Endothelial cell of umbilical vein (primary cell): ENCODE measurements around the gene SLC26A8. TPM values are rescaled to one million over a fixed set of nuclear protein-coding genes. Genes with fewer than 3 reads are reported as not detected.

ENCODE experiments used
- BruUV-seq: library from RNA; stranded (reverse); fragments of 400-500 nt; replicated peaks from 2 replicates; lab custom pipeline; 2021; lab: Mats Ljungman, UMichigan
- CTCF ChIA-PET: fragments of 300-600, 350-600 bp; sonication (Branson Sonifier 250); formaldehyde crosslinking; loops from one replicate; lab custom pipeline; 2021; ENCODE audit warnings: antibody characterized with exemption, inconsistent platforms; lab: Charles Lee
- POLR2A ChIA-PET: fragments of 300-600, 350-600 bp; sonication (Branson Sonifier 250); formaldehyde crosslinking; loops from one replicate; lab custom pipeline; 2021; ENCODE audit warnings: antibody characterized with exemption, inconsistent platforms; lab: Charles Lee
- DNase-seq: peaks from one replicate; pipeline ENCODE4 v3.0.0-alpha.2; 2011; ENCODE audit warnings: low read depth, low spot score
- FAIRE-seq: peaks from 2 replicates; lab custom pipeline; 2011; peaks lifted over from hg19 to GRCh38; lab: Jason Lieb, UNC
- H2AFZ ChIP-seq: 2 replicates; pipeline ENCODE4 v1.6.0; 2012; ENCODE audit warnings: low read depth, low read length, control low read depth, inconsistent platforms
- H3K27ac ChIP-seq: 2 replicates; pipeline ENCODE4 v1.5.1; 2011; ENCODE audit warnings: low read depth, mild to moderate bottlenecking, control low read depth, low read length, moderate library complexity; ENCODE audit not compliant: insufficient read depth
- H3K27me3 ChIP-seq, 2 experiments: 2 replicates each; pipeline versions ENCODE4 v1.6.0 to v1.6.1; 2011; ENCODE audit warnings: low read length in 2 of 2, mixed read lengths in 1 of 2; ENCODE audit not compliant: control insufficient read depth in 2 of 2, insufficient read depth in 2 of 2
- H3K36me3 ChIP-seq, 2 experiments: 2 replicates in 1 of 2; 3 replicates in 1 of 2; pipeline ENCODE4 v1.5.1; 2011; ENCODE audit warnings: low read length in 2 of 2, mild to moderate bottlenecking in 1 of 2, moderate library complexity in 1 of 2; ENCODE audit not compliant: control insufficient read depth in 2 of 2, insufficient read depth in 2 of 2; ENCODE audit errors: extremely low read depth in 1 of 2
- H3K4me1 ChIP-seq: 3 replicates; pipeline ENCODE4 v1.5.1; 2011; ENCODE audit warnings: mild to moderate bottlenecking, low read length; ENCODE audit not compliant: control insufficient read depth, insufficient read depth; ENCODE audit errors: extremely low read depth
- H3K4me2 ChIP-seq: 2 replicates; pipeline ENCODE4 v1.6.1; 2011; ENCODE audit warnings: low read length, control low read depth, mixed read lengths; ENCODE audit not compliant: insufficient read depth
- H3K4me3 ChIP-seq, 3 experiments: fragments of 200-600 bp in 1 of 3; sonication (generic), shearing (Covaris generic) in 1 of 3; replicated peaks in 1 of 3; 2 replicates each; pipeline ENCODE4 v1.5.1; 2011 to 2016; ENCODE audit warnings: control low read depth in 3 of 3, low read length in 3 of 3, mild to moderate bottlenecking in 2 of 3, inconsistent platforms in 1 of 3, low read depth in 1 of 3, moderate library complexity in 1 of 3; ENCODE audit not compliant: insufficient read depth in 1 of 3
- H3K79me2 ChIP-seq: 2 replicates; pipeline ENCODE4 v1.6.0; 2012; ENCODE audit warnings: low read length, inconsistent platforms; ENCODE audit not compliant: control insufficient read depth, insufficient read depth
- H3K9ac ChIP-seq: replicated peaks from 2 replicates; pipeline ENCODE3; 2011; ENCODE audit warnings: low read length, control low read depth; ENCODE audit not compliant: insufficient read depth; ENCODE audit errors: extremely low read depth
- H3K9me1 ChIP-seq: replicated peaks from 3 replicates; pipeline ENCODE4 v1.6.0; 2011; ENCODE audit warnings: mild to moderate bottlenecking, low read length; ENCODE audit not compliant: control insufficient read depth, insufficient read depth; ENCODE audit errors: extremely low read depth
- H3K9me3 ChIP-seq: replicated peaks from 2 replicates; pipeline ENCODE4 v1.5.1; 2012; ENCODE audit warnings: low read length, inconsistent platforms; ENCODE audit not compliant: control insufficient read depth, insufficient read depth
- H4K20me1 ChIP-seq: replicated peaks from 2 replicates; pipeline ENCODE3; 2011; ENCODE audit warnings: mild to moderate bottlenecking, low read length; ENCODE audit not compliant: control insufficient read depth, insufficient read depth; ENCODE audit errors: extremely low read depth
- CTCF ChIP-seq, 2 donors: IDR thresholded peaks; 1 replicate in 1 of 2; 2 replicates in 1 of 2; pipeline ENCODE4 v1.5.1; 2011; ENCODE audit warnings: low read length in 2 of 2, mild to moderate bottlenecking in 2 of 2, moderate library complexity in 2 of 2, control low read depth in 1 of 2, inconsistent platforms in 1 of 2, low read depth in 1 of 2; ENCODE audit not compliant: insufficient read depth in 1 of 2; ENCODE audit errors: extremely low read depth in 1 of 2
- EZH2 ChIP-seq: IDR thresholded peaks from 2 replicates; pipeline ENCODE4 v1.6.1; 2012; ENCODE audit warnings: borderline replicate concordance, low read depth, mild to moderate bottlenecking, moderate library complexity, low read length, inconsistent platforms; ENCODE audit not compliant: severe bottlenecking
- FOS ChIP-seq: IDR thresholded peaks from 2 replicates; pipeline ENCODE4 v1.6.1; 2011; ENCODE audit warnings: mild to moderate bottlenecking, low read length, moderate library complexity, borderline replicate concordance; ENCODE audit not compliant: insufficient read depth
- GATA2 ChIP-seq: IDR thresholded peaks from 2 replicates; pipeline ENCODE4 v1.7.0; 2011; ENCODE audit warnings: low read depth, mild to moderate bottlenecking, moderate library complexity, mixed read lengths, low read length; ENCODE audit not compliant: insufficient read length, insufficient read depth
- JUN ChIP-seq: IDR thresholded peaks from 2 replicates; pipeline ENCODE4 v1.6.1; 2011; ENCODE audit warnings: borderline replicate concordance, low read depth; ENCODE audit not compliant: insufficient read length, insufficient read depth
- MYC ChIP-seq: IDR thresholded peaks from one replicate; pipeline ENCODE4 v1.6.1; 2011; ENCODE audit warnings: mild to moderate bottlenecking, low read depth, low read length
- POLR2A ChIP-seq: IDR thresholded peaks from 2 replicates; pipeline ENCODE4 v1.6.1; 2012; ENCODE audit warnings: low read depth, mild to moderate bottlenecking, control low read depth, low read length
- POLR2AphosphoS5 ChIP-seq: IDR thresholded peaks from 2 replicates; pipeline ENCODE4 v1.6.1; 2012; ENCODE audit warnings: low read depth, mild to moderate bottlenecking, control low read depth, low read length, moderate library complexity; ENCODE audit not compliant: insufficient read depth
- dilution Hi-C: fragments of 300-500 bp; cut with MboI; formaldehyde crosslinking; loops from one replicate; pipeline ENCODE4 v1.15.0; 2019; ENCODE audit warnings: low sequenced_read_pairs; ENCODE audit not compliant: extremely low pct_ligation_motif_present
- intact Hi-C: fragments of 100-400 bp; cut with micrococcal nuclease; formaldehyde crosslinking; loops from one replicate; pipeline ENCODE4 v1.10.0; 2022
- polyA plus RNA-seq, 4 experiments: library from polyadenylated mRNA; depleted of rRNA in 3 of 4; stranded (reverse) in 3 of 4; unstranded in 1 of 4; fragments of >200 nt; gene quantifications; 2 replicates each; pipeline versions ENCODE4 v1.2.1 to v1.2.3, GENCODE V29; 2011 to 2012; ENCODE audit warnings: missing spikeins in 1 of 4
- total RNA-seq: library from RNA; stranded (reverse); gene quantifications from 2 replicates; pipeline ENCODE4 v1.2.3, GENCODE V29; 2021
- TF ChIP-seq, protein P1 (sequence below): IDR thresholded peaks from 2 replicates; pipeline ENCODE4 v1.6.1; 2011; ENCODE audit not compliant: insufficient read depth, insufficient read length

Gene SLC26A8
- total and polyA plus RNA-seq, 2 donors (not counting 3 experiments of a cell fraction or from before 2014, with no cell fraction given), result 0.01 TPM; not detected in 1

DNA sequence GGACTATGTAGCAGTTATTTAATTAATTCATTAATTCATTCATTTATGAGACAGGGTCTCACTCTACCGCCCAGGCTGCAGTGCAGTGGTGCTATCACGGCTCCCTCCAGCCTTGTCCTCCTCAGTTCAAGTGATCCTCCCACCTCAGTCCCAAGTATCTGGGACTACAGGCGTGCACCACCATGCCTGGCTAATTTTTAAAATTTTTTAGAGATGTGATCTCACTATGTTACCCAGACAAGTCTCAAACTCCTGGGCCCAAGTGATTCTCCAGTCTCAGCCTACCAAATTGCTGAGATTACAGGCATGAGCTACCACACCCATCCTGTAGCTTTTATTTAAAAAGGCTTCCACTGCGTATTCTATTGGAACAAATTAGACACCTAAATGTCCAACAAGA is 127.0 kb downstream of the SLC26A8 start:
- intact Hi-C loops (no loop called here), dilution Hi-C loops (no loop called here)
- no peaks in the 10 kb centered on the region for H3K9me1 ChIP-seq
- H3K9me3 ChIP-seq, result no peaks in the 10 kb centered on the region
- H2AFZ ChIP-seq, result no peak overlapping the region
- no peaks in the 10 kb centered on the region for H3K4me1 ChIP-seq
- H3K4me3 ChIP-seq, result no peak overlapping the region
- no peaks in the 10 kb centered on the region for H3K27me3 ChIP-seq
- no peaks in the 10 kb centered on the region for H3K36me3 ChIP-seq
- no peak overlapping the region for H3K27ac ChIP-seq
- H3K79me2 ChIP-seq, result peaks cover 86% of the 10 kb centered on the region
- no peak for FAIRE-seq
- DNase-seq, result no peak
- no TSS peak for BruUV-seq
- TF ChIP-seq POLR2A (no peak), GATA2 (no peak)
- H3K4me2 ChIP-seq, result no peak overlapping the region
- ChIA-PET POLR2A (no interaction called here), CTCF (no interaction called here)
- H4K20me1 ChIP-seq, result no peaks in the 10 kb centered on the region
- H3K9ac ChIP-seq, result no peak overlapping the region

DNA sequence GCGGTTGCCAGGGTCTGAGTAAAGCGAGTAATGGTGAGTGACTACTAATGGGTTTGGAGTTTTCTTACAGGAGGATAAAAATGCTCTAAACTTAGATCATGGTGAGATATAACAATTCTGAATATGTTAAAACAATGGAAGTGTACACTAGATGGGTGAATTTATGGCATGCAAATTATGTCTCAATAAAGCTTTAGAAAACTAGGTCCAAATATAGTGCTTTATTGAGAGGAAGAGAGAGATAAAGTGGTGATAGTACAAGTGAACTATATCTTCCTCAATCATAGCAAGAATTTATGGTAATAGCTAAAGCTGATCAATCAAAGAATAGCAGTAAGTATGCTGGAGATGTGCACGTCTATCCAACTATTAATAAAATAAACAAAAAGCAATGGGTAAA is 127.4 kb downstream of the SLC26A8 start:
- intact Hi-C loops (no loop called here), dilution Hi-C loops (no loop called here)

More for the DNA sequence above, 127.4 kb downstream of the SLC26A8 start:
- Histone ChIP-seq H3K36me3 (no peaks in the 10 kb centered on the region), H3K9me3 (no peaks in the 10 kb centered on the region), H3K27me3 (no peaks in the 10 kb centered on the region), H4K20me1 (no peaks in the 10 kb centered on the region), H3K4me3 (no peak overlapping the region), H3K4me1 (no peaks in the 10 kb centered on the region), H2AFZ (no peak overlapping the region), H3K9ac (no peak overlapping the region), H3K4me2 (no peak overlapping the region), H3K27ac (no peak overlapping the region), H3K9me1 (no peaks in the 10 kb centered on the region), H3K79me2 (peaks cover 86% of the 10 kb centered on the region)
- BruUV-seq, result no TSS peak
- DNase-seq, result no peak
- no peak for TF ChIP-seq EZH2
- TF ChIP-seq CTCF (IDR thresholded peaks at IDR 0.05; ENCODE audit: extremely low read depth in 1 of 2, insufficient read depth in 1 of 2, low read depth in 1 of 2, low read length in 2 of 2), result no peak
- TF ChIP-seq POLR2AphosphoS5, result no peak
- TF ChIP-seq MYC, result no peak
- TF ChIP-seq FOS, result no peak
- TF ChIP-seq, protein P1, sequence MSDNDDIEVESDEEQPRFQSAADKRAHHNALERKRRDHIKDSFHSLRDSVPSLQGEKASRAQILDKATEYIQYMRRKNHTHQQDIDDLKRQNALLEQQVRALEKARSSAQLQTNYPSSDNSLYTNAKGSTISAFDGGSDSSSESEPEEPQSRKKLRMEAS, result no peak
- TF ChIP-seq GATA2, result no peak
- no peak for TF ChIP-seq POLR2A
- no peak for TF ChIP-seq JUN
- ChIA-PET CTCF (no interaction called here), POLR2A (no interaction called here)
- FAIRE-seq, result no peak
